Vagina (tissue), 2 donors: ENCODE results near the gene CFB. TPM values are rescaled to one million over a fixed set of nuclear protein-coding genes. Genes with fewer than 3 reads are reported as not detected.

ENCODE experiments used
- DNase-seq, 2 donors: peaks; one replicate each; pipeline ENCODE4 v3.0.0-alpha.2; 2017; ENCODE audit errors: extremely low spot score in 2 of 2
- H3K27ac ChIP-seq: fragments of 200-600 bp; sonication (generic); one replicate; pipeline ENCODE4 v1.5.1; 2019
- H3K27me3 ChIP-seq: fragments of 200-600 bp; sonication (generic); one replicate; pipeline ENCODE4 v1.5.1; 2019
- H3K36me3 ChIP-seq, 2 donors: fragments of 200-600 bp; sonication (generic); one replicate each; pipeline ENCODE4 v1.5.1; 2017 to 2019
- H3K4me1 ChIP-seq: fragments of 200-600 bp; sonication (generic); one replicate; pipeline ENCODE4 v1.5.1; 2019
- H3K4me3 ChIP-seq, 2 donors: fragments of 200-600 bp; sonication (generic); 1 replicate in 1 of 2; 2 replicates in 1 of 2; pipeline ENCODE4 v1.5.1; 2016 to 2019
- H3K9me3 ChIP-seq: fragments of 200-600 bp; sonication (generic); one replicate; pipeline ENCODE4 v1.5.1; 2019
- CTCF ChIP-seq, 3 experiments: fragments of 450-650 bp in 2 of 3; fragments of 200-600 bp in 1 of 3; sonication (generic) in 1 of 3; IDR thresholded peaks; one replicate each; pipeline ENCODE4 v1.5.1; 2017 to 2019; ENCODE audit warnings: antibody characterized with exemption in 3 of 3, mild to moderate bottlenecking in 2 of 3, moderate library complexity in 2 of 3
- POLR2A ChIP-seq, 2 donors: fragments of 450-650 bp; IDR thresholded peaks; one replicate each; pipeline ENCODE4 v1.6.1; 2017; ENCODE audit warnings: antibody characterized with exemption in 2 of 2, mild to moderate bottlenecking in 2 of 2, moderate library complexity in 2 of 2
- POLR2AphosphoS5 ChIP-seq, 2 donors: sonication (generic); formaldehyde crosslinking; IDR thresholded peaks; one replicate each; pipeline ENCODE4 v1.9.0; 2017; ENCODE audit warnings: antibody characterized with exemption in 2 of 2, mild to moderate bottlenecking in 2 of 2, low read depth in 1 of 2; ENCODE audit not compliant: insufficient read depth in 1 of 2
- intact Hi-C: fragments of 100-400 bp; cut with DNase I; formaldehyde crosslinking; loops from one replicate; pipeline ENCODE4 v1.15.1; 2023
- total RNA-seq: library from RNA; depleted of rRNA; stranded (reverse); fragments of >200 nt; gene quantifications from one replicate; pipeline ENCODE4 v1.2.3, GENCODE V29; 2016

The CFB gene
- total RNA-seq: 9.6 TPM

- H3K9me3 ChIP-seq: no peaks in the 10 kb centered on the region
- peak within 1 kb of the TSS; percentile 17 to 20 for H3K4me3 ChIP-seq
- peak; percentile 62 to 68 for TF ChIP-seq POLR2AphosphoS5 (IDR thresholded peaks at IDR 0.05; ENCODE audit: insufficient read depth in 1 of 2, low read depth in 1 of 2)
- TF ChIP-seq CTCF (IDR thresholded peaks at IDR 0.05): no peak
- TF ChIP-seq POLR2A (IDR thresholded peaks at IDR 0.05): no peak
- intact Hi-C loops: loop anchor here (5.0 kb wide), 1 partner anchor 43 kb away; the partner anchor contains the start of gene ZBTB12
- H3K4me1 ChIP-seq: peaks cover 19% of the 10 kb centered on the region
- DNase-seq: peak in 1 of 2 donors; percentile 96
- peak within 1 kb of the TSS; percentile 82 for H3K27ac ChIP-seq
- no peaks in the 10 kb centered on the region for H3K36me3 ChIP-seq
- H3K27me3 ChIP-seq: no peaks in the 10 kb centered on the region
These were observed at the start of gene CFB for GRCh38 chr6:31945507-31946369. CFB (plus strand) TSS chr6:31946095; CDS start chr6:31946222, 127 bp downstream.

GRCh38 chr6:31896493-31896855, 49.4 kb upstream of the CFB start:
- Histone ChIP-seq H3K36me3 (peaks cover 0 to 38% of the 10 kb centered on the region in 2 donors), H3K27me3 (no peaks in the 10 kb centered on the region), H3K4me3 (peak overlapping the region; percentile 87 to 99), H3K9me3 (no peaks in the 10 kb centered on the region), H3K27ac (peak overlapping the region; percentile 97), H3K4me1 (peaks cover 43% of the 10 kb centered on the region)
- intact Hi-C loops: no loop called here
- DNase-seq: no peak
- TF ChIP-seq CTCF (IDR thresholded peaks at IDR 0.05) (no peak), POLR2AphosphoS5 (IDR thresholded peaks at IDR 0.05; ENCODE audit: insufficient read depth in 1 of 2, low read depth in 1 of 2) (no peak), POLR2A (IDR thresholded peaks at IDR 0.05) (no peak)

- Histone ChIP-seq H3K4me1 (peaks cover 43% of the 10 kb centered on the region), H3K4me3 (peak overlapping the region; percentile 87 to 99), H3K36me3 (peaks cover 0 to 34% of the 10 kb centered on the region in 2 donors), H3K27ac (peak overlapping the region; percentile 97), H3K27me3 (no peaks in the 10 kb centered on the region), H3K9me3 (no peaks in the 10 kb centered on the region)
- DNase-seq: no peak
- intact Hi-C loops: no loop called here
- TF ChIP-seq CTCF (IDR thresholded peaks at IDR 0.05) (no peak), POLR2A (IDR thresholded peaks at IDR 0.05) (no peak), POLR2AphosphoS5 (IDR thresholded peaks at IDR 0.05; ENCODE audit: insufficient read depth in 1 of 2, low read depth in 1 of 2) (no peak)
These were observed 48.9 kb upstream of the CFB start for GRCh38 chr6:31896856-31897611.

GRCh38 chr6:31897612-31898382, 48.1 kb upstream of the CFB start, which contains the start of gene EHMT2:
EHMT2 (minus strand) TSS chr6:31897698; CDS start chr6:31897677, 21 bp downstream.
- Histone ChIP-seq H3K36me3 (peaks cover 0 to 26% of the 10 kb centered on the region in 2 donors), H3K27ac (peak within 1 kb of the TSS; percentile 97), H3K4me1 (peaks cover 47% of the 10 kb centered on the region), H3K27me3 (no peaks in the 10 kb centered on the region), H3K9me3 (no peaks in the 10 kb centered on the region), H3K4me3 (peak within 1 kb of the TSS; percentile 87 to 99)
- no peak for DNase-seq
- TF ChIP-seq CTCF (IDR thresholded peaks at IDR 0.05) (no peak), POLR2A (IDR thresholded peaks at IDR 0.05) (peak in 1 of 2 donors; percentile 72), POLR2AphosphoS5 (IDR thresholded peaks at IDR 0.05; ENCODE audit: insufficient read depth in 1 of 2, low read depth in 1 of 2) (peak; percentile 40 to 84)
- intact Hi-C loops: no loop called here
